GM12872 (cell line): ENCODE measurements around the gene DLL3.

Source experiments
- TF ChIP-seq, protein P1 (sequence below): IDR thresholded peaks from 3 replicates; pipeline ENCODE4 v1.5.1; 2011; ENCODE audit warnings: low read depth, mild to moderate bottlenecking, low read length, moderate library complexity; ENCODE audit not compliant: insufficient read depth

The DLL3 gene

DNA sequence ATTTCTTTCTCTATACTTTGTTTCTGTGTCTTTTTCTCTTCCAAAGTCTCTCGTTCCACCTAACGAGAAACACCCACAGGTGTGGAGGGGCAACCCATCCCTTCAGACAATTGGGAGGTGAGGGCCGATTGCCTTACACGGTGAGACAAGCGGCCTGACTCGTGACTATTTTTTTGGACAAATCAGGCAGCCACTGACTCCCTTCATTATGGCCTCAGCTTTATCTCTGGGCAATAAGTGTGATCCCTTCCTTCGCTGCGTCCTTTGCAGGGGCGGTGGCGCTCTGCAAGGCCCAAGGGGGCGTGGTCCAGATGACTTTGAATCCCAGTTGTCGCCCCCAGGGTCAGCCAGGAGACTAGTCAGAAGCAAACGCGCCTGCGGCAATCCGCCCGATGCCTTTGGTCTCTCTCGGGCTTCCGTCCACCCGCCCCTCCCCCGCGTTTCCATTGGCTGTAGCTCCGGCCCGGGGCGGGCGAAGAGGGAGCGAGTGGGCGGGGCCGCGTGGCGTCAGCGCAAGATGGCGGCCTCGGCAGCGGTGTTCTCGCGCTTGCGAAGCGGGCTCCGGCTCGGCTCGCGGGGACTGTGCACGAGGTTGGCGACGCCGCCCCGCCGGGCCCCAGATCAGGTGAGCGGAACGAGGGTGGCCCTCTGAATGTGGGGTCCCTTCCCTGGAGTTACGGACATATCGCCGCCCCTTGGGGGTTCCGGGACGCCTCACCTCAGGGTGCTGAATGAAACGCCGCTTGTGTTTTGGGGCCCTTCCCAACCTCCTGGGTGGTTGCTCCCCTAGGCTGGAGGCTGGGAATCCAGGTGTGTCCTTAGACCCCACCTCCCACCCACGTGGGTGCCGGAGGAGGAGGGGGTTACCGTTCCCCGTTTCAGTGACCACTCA lies 18.2 kb upstream of the DLL3 start, which contains the start of gene TIMM50:
TSS of gene TIMM50 (plus strand) at position 502 of the 892 bp plus-strand sequence. CDS start at position 518, 16 bp downstream.
- TF ChIP-seq, protein P1, sequence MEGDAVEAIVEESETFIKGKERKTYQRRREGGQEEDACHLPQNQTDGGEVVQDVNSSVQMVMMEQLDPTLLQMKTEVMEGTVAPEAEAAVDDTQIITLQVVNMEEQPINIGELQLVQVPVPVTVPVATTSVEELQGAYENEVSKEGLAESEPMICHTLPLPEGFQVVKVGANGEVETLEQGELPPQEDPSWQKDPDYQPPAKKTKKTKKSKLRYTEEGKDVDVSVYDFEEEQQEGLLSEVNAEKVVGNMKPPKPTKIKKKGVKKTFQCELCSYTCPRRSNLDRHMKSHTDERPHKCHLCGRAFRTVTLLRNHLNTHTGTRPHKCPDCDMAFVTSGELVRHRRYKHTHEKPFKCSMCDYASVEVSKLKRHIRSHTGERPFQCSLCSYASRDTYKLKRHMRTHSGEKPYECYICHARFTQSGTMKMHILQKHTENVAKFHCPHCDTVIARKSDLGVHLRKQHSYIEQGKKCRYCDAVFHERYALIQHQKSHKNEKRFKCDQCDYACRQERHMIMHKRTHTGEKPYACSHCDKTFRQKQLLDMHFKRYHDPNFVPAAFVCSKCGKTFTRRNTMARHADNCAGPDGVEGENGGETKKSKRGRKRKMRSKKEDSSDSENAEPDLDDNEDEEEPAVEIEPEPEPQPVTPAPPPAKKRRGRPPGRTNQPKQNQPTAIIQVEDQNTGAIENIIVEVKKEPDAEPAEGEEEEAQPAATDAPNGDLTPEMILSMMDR, result no peak

DNA sequence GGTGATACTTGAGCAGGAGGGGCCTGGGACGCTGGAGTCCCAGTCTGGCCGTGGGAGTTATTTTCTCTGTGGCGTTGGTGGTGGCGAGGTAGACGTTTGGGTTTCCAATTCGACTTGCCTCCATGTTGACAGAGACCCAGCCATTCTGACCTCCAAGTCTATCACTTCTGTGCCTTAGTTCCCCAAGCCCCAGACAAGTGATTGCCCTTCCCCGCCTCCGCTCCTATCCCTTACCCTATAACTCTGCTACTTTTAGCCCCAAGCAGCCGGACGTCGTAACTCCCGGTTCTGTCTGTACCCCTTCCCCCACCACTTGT lies 17.6 kb upstream of the DLL3 start:
- TF ChIP-seq, protein P1, result no peak

DNA sequence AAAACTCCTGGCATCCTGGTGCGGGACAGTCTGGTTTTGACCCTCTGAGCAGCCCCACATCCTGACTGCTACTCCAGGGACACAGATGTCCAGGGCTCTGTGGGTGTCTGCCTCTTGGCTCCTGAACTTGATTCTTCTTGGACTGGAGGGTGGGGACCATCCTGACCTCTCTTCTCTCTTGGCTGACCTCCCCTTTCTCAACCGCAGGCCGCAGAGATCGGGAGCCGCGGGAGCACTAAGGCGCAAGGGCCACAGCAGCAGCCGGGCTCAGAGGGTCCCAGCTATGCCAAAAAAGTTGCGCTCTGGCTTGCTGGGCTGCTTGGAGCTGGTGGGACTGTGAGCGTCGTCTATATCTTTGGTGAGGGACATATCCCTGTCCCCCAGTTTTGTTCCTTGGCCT lies 17.1 kb upstream of the DLL3 start:
- TF ChIP-seq, protein P1, result no peak

DNA sequence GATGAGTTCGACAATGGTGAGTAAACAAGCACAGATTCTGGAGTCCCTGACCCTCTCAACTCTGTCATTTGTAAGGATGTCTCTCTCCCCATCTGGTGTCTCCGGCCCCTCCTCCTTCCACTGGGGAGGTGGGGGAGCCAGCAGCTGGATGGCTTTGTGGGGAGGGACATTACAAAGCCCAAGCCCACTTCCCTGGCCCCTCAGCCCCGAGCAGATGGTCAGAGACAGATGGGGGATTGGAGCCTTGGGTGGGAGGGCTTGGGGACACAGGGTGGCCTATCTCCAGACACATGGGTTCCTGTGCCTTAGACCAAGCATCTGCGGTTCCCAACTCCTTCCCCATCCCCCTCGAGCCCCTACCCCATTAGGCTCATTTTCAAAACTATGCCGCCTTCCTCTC lies 15.6 kb upstream of the DLL3 start:
- TF ChIP-seq, protein P1, result no peak

DNA sequence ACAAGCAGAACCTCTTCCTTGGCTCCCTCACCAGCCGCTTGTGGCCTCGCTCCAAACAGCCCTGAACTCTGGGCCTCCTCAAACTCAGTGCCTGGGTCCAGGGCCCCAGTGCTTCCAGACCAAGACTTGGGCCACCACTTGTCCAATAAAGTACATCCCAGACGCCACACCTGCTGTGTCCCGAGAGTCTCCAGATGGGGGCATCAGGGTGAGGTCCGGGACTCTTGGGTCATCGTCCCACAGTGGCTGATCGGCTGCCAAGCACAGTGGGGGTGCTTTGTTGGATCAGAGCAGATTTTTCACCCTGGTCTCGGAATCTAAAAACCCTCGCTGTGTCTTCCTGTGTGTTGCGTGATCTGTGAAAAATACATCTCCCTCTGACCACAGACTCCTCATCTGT lies 9.0 kb upstream of the DLL3 start:
- TF ChIP-seq, protein P1, result no peak

DNA sequence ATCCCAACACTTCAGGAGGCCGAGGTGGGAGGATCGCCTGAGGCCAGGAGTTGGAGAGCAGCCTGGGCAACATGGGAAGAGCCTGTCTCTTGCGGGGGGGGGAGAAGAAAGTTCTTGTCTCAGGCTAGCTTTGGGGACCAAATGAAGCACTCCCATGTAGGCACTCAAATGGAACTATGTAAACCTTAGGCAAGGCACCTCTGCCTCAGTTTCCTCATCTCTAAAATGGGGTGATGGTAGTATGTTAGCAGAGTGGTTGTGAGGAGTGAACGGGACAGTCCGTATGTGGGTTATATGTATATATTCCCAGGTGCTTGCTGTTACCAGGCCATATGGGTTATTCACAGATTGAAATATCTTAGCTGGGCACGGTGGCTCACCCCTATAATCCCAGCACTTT lies 6.5 kb upstream of the DLL3 start:
- TF ChIP-seq, protein P1, result no peak

DNA sequence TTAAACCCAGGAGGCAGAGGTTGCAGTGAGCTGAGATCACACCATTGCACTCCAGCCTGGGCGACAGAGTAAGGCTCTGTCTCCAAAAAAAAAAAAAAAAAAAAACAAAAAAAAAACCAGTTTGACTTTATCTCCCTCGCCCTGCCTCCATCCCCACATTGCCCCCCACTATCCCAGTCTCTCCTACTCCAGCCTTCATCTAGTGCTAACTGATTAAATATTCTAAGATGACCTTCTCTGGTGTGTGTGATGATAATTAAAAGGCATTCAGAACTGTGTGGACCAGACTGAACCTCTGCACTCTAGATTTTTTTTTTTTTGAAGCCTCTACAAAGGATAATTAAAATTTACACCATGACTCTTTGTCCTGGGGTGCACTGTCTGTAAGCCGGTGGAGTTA lies 6.0 kb upstream of the DLL3 start:
- TF ChIP-seq, protein P1, result no peak
